Fibroblast of skin of left biceps (primary cell): ENCODE data around the gene BST1.

Experiments used
- DNase-seq, 2 experiments: peaks; one replicate each; pipeline ENCODE4 v3.0.0-alpha.2; 2013; ENCODE audit warnings: low read depth in 2 of 2

Gene BST1

GRCh38 chr4:15779809-15780208 is 76.9 kb downstream of the BST1 start:
- no peak for DNase-seq

- no peak for DNase-seq
Observed at GRCh38 chr4:15781427-15782095, 78.7 kb downstream of the BST1 start.
